Fibroblast of the conjunctiva (primary cell): ENCODE measurements around the gene ASB3.
A peak's percentile ranks its signal among the peaks of the same experiment; 100 is the strongest.
"Not testable (repeated sequence)": the region's sequence is repeated elsewhere in the genome, so short reads cannot be mapped to it uniquely, and the experiment has no call there.

Source experiments
- DNase-seq: peaks from one replicate; pipeline ENCODE4 v3.0.0-alpha.2; 2010; ENCODE audit warnings: low read depth

The ASB3 gene, protein sequence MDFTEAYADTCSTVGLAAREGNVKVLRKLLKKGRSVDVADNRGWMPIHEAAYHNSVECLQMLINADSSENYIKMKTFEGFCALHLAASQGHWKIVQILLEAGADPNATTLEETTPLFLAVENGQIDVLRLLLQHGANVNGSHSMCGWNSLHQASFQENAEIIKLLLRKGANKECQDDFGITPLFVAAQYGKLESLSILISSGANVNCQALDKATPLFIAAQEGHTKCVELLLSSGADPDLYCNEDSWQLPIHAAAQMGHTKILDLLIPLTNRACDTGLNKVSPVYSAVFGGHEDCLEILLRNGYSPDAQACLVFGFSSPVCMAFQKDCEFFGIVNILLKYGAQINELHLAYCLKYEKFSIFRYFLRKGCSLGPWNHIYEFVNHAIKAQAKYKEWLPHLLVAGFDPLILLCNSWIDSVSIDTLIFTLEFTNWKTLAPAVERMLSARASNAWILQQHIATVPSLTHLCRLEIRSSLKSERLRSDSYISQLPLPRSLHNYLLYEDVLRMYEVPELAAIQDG

DNA sequence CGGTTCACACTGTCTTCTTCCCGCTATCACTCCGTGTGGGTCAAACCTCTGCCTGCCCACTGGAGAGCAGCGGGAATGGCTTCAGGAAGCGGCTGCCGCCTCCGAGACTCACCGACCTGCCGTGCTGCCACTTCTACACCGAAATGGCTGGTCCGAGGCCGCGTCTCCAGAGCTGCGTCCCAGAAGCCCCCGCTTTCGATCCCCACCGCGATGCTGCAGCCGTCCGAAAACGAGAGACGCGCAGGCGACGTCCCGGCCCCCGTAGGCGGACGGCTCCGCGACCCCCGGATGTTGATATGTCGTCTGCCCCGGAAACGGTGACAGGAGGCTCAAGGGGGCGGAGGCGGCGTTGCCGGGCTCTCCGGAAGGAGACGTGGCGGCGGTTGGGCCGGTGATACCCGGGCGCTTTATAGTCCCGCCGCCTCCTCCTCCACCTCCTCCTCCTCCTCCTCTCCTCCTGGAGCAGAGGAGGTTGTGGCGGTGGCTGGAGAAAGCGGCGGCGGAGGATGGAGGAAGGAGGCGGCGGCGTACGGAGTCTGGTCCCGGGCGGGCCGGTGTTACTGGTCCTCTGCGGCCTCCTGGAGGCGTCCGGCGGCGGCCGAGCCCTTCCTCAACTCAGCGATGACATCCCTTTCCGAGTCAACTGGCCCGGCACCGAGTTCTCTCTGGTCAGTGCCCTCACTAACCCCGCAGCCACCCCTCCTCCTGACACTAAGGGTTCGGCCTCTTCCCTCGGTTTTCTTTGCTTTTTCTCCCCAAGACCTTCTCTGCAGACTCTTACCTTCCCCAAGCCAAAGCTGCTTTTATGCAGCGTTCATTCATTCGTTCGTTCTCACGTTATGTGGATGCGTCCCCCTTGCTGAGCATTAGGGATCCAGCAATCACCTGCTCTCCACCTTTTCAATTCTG lies at the start of gene ASB3, which contains the start of gene ERLEC1:
ASB3 (minus strand) TSS at position 249 of the 909 bp plus-strand sequence. CDS start 21,381 bp downstream, outside the sequence.
ERLEC1 (plus strand) TSS at position 340 of the 909 bp plus-strand sequence; CDS start at position 507, 167 bp downstream.
- peak; percentile 80 for DNase-seq

DNA sequence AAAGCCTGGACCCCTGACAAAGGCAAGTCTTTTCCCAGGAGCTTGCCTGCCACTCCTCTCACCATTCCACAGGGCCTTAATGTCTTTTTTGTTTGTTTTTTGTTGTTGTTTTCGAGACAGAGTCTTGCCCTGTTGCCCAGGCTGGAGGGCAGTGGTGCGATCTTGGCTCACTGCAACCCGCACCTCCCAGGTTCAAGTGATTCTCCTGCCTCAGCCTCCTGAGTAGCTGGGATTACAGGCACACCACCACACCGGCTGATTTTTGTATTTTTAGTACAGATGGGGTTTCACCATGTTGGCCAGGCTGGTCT lies 43.2 kb upstream of the ASB3 start:
- DNase-seq: not testable (repeated sequence)

DNA sequence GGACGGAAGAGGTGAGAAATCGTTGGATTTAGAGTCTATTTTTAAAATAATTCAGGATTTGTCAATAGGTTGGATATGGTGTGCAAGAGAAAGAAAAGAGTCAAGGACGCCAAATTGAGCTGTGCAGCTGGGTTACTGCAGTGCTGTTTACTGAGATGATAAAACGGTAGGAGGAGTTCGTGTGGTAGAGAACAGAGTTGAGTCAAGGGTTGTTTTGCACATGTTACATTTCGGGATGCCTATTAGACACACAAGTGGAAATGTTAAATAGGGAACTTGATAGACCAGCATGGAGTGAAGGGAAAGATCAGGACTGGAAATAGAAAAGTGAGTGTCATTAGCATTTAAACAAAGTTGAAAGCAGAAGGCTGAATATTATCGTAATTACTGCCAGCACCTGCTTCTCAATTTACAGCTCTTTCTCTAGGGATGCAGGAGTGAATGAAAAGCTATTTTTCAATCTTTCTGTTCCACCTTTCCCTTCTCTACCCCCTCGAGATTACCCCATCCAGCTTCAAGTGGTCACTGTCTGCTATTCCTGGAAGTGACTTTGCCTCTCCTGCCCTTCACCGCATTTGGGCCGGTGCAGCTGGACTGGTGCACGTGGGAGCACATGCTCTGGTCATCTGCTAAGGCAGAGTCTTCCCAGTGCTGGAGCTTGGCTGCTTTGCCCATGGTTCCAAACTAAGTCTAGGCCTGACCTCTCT lies 42.7 kb upstream of the ASB3 start:
- no peak for DNase-seq

DNA sequence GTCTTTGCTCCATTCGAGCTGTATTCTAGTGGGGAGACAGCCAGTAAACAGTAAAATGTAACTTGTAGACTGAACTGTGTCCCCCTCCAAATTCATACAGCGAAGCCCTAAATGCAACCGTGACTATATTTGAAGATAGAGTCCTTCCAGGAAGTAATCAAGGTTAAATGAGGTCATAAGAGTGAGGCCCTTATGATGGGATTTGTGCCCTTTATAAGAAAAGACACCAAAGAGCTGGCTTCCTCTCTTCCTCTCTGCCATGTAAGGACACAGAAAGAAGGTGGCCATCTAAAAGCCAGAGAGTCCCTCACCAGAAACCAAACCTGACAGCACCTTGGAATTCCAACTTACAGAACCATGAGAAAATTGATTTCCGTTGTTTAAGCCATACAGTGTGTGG lies 41.6 kb upstream of the ASB3 start:
- DNase-seq: no peak

DNA sequence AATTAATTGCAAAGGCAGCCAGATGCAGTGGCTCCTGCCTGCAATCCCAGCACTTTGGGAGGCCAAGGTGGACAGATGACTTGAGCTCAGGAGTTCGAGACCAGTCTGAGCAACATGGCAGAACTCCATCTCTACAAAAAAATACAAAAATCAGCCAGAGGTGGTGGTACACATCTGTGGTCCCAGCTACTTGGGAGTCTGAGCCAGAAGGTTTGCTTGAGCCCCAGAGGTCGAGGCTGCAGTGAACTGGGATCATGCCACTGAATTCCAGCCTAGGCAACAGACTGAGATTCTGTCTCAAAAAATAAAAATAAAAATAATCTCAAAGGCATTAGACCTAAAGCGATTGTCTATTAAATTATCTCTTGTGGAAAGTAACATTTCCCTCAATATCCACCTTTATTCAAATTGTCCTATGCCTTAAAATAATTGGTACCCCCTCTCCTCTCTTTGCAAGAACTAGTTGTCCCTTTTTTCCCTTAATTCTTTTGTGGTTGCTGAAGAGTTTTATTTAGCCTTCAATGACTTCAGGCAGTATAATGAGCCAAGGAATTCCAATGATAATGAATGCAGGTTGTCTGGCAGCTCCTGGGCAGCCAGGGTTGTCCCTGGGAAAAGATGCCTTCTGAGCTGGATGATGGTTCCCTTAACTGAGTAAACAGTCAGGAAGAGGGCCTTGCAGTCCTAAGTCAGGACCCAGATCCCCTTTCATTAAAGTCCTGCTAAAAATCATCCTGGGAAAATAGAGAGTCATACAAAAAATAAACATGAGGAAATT lies 40.8 kb upstream of the ASB3 start:
- DNase-seq: no peak

DNA sequence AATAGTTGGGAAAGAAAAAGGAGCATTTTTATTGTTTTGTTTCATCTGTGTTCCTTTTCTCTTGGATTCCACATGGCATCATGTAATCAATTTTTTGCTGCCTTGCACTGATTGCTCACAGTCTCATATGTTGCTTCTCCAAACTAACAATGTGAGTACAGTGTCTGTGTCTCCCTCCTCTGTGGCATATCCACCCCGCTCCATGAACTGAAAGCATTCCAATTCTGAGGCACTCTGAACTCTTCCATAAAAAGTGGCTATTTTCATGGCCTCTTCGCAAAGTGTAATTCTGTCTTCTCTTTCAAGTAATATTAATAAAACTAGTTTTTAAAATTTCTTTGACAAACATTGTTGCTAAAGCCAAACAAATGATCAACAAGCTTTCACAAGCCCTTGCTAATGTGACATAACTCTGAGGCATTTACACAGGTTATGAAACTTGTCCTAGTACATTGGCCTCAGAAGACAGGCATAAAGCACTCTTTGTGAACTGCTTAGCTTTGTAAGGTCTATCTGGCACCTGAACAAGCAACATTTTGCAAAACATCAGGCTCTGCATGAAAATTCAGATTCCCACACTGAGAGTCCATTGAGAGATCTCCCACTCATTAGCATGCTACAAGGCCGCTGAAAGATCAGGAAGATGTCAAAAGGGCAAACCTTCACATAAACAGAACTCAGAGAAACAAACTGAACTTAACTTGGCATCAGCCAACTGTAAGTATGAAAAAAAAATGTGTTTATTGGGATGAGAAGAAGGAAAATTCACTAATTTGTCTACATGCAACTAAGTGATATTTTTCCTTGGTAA lies 40.0 kb upstream of the ASB3 start:
- DNase-seq: no peak

DNA sequence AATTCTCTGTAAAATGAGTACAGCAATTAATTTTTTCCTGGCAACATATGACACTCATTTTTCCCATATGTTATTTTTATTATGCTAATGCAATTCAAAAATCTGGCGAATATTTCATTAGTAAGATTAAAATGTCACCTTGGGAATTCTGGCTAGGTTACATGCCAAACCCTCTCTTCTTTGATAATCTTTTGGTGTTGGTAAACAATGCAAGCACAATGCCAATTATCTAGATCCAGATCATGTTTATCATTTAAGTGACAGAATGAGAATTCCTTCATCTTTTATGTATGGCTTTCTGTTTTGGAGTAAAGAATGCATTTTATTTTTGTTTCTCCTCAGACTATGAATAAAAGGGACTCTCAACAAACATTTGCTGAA lies 39.3 kb upstream of the ASB3 start:
- no peak for DNase-seq

DNA sequence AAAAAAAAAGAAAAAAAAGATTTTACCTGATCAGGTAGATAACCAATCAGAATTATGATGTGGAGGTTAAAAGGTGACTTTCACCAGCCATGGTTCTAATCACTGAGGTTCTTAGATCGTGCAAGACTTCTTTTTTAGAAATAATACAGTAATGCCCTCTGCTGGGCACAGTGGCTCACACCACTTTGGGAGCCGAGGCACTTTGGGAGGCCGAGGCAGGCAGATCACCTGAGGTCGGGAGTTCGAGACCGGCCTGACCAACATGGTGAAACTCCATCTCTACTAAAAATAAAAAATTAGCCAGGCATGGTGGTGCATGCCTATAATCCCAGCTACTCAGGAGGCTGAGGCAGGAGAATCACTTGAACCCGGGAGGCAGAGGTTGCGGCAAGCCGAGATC lies 36.9 kb upstream of the ASB3 start:
- not testable (repeated sequence) for DNase-seq

DNA sequence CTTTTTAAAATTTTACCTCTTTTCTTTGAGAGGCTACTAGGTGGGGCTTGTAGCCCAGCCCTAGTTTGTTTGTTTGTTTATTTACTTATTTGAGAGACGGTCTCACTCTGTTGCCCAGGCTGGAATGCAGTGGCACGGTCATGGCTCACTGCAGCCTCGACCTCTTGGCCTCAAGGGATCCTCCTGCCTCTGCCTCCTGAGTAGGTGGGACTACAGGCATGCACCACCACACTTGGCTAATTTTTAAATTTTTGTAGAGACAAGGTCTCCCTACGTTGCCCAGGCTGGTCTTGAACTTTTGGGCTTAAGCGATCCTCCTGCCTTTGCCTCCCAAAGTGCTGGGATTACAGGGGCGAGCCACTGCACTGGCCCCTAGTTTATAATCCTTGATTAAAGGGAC lies 35.1 kb upstream of the ASB3 start:
- no peak for DNase-seq

DNA sequence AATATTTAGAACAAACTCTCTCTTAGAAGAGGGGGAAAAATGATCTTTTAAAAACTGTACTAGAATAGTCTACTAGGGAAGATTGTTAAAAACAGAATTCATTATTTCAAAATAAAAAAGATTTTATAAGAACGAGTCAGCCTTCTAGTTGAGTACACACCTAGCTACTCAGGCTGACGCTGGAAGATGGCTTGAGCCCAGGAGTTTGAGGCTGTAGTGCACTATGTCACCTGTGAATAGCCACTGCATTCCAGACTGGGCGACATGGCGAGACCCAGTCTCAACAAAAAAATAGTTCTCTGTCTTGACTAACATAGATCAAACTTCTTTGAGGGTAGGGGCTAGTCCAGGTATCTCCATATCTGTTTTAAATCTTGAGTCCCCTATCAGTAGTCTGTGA lies 34.0 kb upstream of the ASB3 start:
- DNase-seq: no peak

DNA sequence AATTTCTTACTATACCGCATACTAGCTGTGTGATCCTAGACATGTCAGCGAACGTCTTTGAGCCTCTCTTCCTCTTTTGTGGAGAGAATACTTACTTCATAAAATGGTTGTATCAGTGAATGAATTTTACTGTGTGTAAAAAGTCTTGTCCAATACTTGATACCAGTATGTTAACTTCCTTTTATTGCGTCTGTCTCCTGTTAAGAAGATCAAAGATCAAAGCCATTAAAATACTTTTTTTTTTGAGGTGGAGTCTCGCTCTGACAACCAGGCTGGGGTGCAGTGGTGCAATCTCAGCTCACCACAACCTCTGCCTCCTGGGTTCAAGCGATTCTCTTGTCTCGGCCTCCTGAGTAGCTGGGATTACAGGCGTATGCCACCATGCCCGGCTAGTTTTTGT lies 33.3 kb upstream of the ASB3 start:
- no peak for DNase-seq

DNA sequence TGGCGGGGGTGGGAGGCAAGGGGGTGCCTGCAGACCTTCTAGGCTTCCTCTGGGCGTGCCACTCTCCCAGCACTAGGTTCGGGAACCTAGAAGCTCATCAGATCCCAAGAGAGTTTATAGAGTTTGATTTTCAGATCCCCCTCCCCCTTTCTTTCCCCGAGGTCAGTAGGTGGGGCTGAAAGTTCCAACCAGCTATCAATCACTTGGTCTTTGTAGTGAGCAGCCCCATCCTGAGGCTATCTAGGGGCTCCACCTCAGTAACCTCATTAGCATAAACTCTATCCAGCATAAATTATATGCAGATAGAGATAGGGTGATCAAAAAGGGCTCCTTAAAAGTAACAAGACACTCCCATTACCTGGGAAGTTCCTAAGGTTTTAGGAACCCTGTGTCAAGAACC lies 32.9 kb upstream of the ASB3 start:
- DNase-seq: no peak

DNA sequence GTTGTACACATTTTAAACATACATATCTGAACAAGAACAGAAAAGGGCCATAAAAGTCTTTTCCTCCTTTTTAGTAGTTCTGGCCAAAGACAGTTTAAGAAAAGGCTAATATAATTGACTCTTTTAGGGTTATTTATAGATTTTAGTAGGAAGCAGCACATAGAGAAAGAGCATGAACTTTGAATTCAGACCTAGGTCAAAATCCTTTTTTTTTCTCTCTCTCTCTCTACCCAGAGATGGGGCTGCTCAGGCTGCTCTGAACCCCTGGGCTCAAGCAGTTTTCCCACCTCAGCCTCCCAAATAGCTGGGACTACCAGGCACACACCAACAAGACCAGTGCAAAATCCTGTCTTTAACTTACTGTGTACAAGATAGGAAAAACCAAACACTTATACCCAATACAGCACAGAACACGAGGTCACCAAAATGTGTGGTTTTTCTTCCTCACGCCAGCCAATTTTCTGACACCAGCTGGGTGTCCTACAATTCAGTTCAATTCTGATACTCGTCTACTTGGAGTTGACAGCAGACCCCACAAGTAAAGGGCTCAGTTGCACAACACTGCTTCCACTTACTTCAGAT lies 32.2 kb upstream of the ASB3 start:
- no peak for DNase-seq

DNA sequence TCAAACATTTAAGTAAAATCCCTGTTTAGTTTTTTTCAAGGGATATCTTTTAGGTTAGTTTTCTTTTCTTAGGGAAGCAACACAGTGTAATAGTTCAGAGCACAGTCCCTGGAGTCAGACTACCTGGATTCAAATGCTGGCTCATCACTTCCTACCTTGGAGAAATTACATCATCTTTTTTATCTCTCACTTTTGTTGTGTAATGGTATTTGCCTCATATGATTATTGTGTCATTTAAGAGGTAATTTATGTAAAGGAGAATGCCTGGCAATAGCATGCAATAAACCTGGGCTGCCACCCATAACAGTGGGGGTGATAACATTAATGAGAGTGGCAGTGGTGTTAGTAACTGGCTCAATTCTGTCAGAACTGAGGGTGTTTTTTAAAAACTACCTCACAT lies 26.4 kb upstream of the ASB3 start:
- DNase-seq: no peak

DNA sequence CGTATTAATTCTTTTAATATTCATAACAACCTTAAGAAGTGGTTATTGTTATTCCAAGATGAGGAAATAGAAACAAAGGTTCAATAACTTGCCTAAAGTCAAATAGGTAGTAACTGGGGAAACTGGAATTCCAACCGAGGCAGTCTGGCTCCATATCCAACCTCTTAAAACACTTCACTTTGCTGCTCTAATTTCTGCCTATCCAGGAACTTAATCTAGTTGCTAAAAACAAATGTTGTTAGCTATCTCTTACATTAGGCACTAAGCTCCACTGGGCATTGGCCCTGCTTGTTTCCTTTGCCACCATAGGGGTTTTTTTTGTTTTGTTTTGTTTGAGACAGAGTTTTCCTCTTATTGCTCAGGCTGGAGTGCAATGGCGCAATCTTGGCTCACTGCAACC lies 24.8 kb upstream of the ASB3 start:
- DNase-seq: no peak

DNA sequence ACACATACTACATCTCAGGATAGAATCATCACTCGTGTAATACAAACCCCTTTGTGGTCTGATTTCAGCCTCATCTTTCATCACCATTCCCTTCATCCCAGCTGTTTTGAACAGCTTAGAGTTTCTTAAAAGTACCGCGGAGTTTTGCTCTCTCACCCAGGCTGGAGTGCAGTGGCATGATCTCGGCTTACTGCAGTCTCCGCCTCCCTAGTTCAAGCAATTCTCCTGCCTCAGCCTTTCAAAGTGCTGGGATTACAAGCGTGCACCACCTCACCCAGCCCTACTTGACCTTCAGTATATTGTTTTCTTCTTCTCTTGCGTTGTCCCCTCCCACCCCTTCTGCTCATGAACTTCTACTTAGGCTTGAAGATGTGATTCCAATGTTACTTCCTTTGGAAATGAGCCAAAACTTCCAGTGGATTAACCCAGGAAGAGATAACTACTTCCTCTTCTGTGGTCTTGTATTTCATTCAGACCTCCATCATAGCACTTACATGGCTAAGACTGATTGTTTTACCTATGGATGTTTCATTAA lies 15.9 kb upstream of the ASB3 start:
- DNase-seq: no peak

DNA sequence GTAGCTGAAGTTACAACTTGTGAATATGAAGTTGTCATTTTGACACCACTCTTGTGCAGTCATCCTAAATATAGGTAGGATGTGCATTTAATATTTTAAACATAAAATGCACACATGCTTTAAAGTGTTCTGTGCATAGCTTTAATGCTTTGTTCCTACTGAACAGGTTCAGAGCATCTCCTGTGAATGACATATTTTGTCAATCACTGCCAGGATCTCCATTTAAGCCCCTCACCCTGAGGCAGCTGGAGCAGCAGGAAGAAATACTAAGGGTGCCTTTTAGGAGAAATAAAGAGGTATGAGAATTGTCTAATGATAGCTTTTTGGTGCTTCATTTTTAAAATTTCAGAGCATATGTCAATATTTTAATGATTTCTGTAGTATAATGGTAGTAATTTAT lies 14.8 kb upstream of the ASB3 start:
- no peak for DNase-seq

DNA sequence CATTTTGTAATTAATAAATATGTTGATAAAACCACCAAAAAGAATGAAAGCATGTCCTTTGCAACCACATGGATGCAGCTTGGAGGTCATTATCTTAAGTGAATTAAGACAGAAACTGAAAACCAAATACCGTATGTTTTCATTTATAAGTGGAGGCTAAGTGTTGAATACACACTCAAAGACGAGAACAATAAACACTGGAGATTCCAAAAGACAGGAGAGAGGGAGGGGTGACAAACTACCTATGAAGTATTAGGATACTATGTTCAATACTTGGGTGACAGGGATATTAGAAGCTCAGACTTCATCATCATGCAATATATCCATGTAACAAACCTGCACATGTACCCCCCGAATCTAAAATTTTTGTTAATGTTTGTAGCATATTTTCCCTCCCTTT lies 7.1 kb upstream of the ASB3 start:
- DNase-seq: no peak

DNA sequence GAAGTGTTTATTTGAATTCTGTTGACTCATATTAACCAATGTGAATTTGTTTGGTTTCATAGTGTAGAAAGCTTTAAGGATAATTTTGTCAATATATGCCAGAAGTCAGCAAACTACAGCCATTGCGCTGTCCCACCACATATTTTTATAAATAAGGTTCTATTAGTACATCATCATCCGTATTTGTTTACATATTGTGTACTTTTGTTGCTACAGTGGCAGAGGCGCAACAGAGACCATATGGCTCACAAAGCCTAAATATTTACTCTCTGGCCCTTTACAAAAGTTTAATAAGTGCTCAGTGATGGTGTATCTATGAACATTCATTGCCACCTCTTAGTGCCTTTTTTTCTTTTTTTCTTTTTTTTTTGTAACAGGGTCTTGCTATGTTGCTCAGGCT lies 6.5 kb upstream of the ASB3 start:
- no peak for DNase-seq
